ENCODE measurements around the gene SPR.

The SPR gene

GRCh38 chr2:72864500-72864899 lies 22.7 kb upstream of the SPR start:
- Histone ChIP-seq H3K27me3 (ENCODE audit: insufficient read depth, low read depth) (no peaks in the 10 kb centered on the region), H4K20me1 (ENCODE audit: insufficient read depth) (no peaks in the 10 kb centered on the region), H3K4me2 (no peak overlapping the region), H3K36me3 (ENCODE audit: insufficient read depth) (no peaks in the 10 kb centered on the region), H3K27ac (no peak overlapping the region), H3K4me3 (IDR thresholded peaks at IDR 0.05; ENCODE audit: insufficient read depth, low read depth, low read length) (no peak overlapping the region), H3K9ac (no peak overlapping the region), H2AFZ (ENCODE audit: low read depth) (no peak overlapping the region), H3K4me1 (ENCODE audit: low read depth, poor library complexity, severe bottlenecking) (peaks cover 18% of the 10 kb centered on the region), H3K79me2 (ENCODE audit: insufficient read depth, low read depth) (no peaks in the 10 kb centered on the region)
- TF ChIP-seq CTCF (conservative IDR thresholded peaks at IDR 0.05; ENCODE audit: low read depth, low read length): no peak

GRCh38 chr2:72871060-72871459 lies 16.1 kb upstream of the SPR start:
- Histone ChIP-seq H2AFZ (ENCODE audit: low read depth) (no peak overlapping the region), H3K36me3 (ENCODE audit: insufficient read depth) (no peaks in the 10 kb centered on the region), H3K4me3 (IDR thresholded peaks at IDR 0.05; ENCODE audit: insufficient read depth, low read depth, low read length) (no peak overlapping the region), H3K27me3 (ENCODE audit: insufficient read depth, low read depth) (no peaks in the 10 kb centered on the region), H3K9ac (no peak overlapping the region), H3K4me1 (ENCODE audit: low read depth, poor library complexity, severe bottlenecking) (no peaks in the 10 kb centered on the region), H4K20me1 (ENCODE audit: insufficient read depth) (no peaks in the 10 kb centered on the region), H3K4me2 (no peak overlapping the region), H3K79me2 (ENCODE audit: insufficient read depth, low read depth) (no peaks in the 10 kb centered on the region), H3K27ac (no peak overlapping the region)
- TF ChIP-seq CTCF (conservative IDR thresholded peaks at IDR 0.05; ENCODE audit: low read depth, low read length): no peak

GRCh38 chr2:72871880-72872279 lies 15.3 kb upstream of the SPR start:
- H3K79me2 ChIP-seq (ENCODE audit: insufficient read depth, low read depth): no peaks in the 10 kb centered on the region
- no peak overlapping the region for H2AFZ ChIP-seq (ENCODE audit: low read depth)
- no peak for TF ChIP-seq CTCF (conservative IDR thresholded peaks at IDR 0.05; ENCODE audit: low read depth, low read length)
- no peaks in the 10 kb centered on the region for H3K27me3 ChIP-seq (ENCODE audit: insufficient read depth, low read depth)
- H3K4me1 ChIP-seq (ENCODE audit: low read depth, poor library complexity, severe bottlenecking): no peaks in the 10 kb centered on the region
- H3K4me3 ChIP-seq (IDR thresholded peaks at IDR 0.05; ENCODE audit: insufficient read depth, low read depth, low read length): no peak overlapping the region
- H3K9ac ChIP-seq: no peak overlapping the region
- no peaks in the 10 kb centered on the region for H3K36me3 ChIP-seq (ENCODE audit: insufficient read depth)
- H4K20me1 ChIP-seq (ENCODE audit: insufficient read depth): no peaks in the 10 kb centered on the region
- no peak overlapping the region for H3K4me2 ChIP-seq
- H3K27ac ChIP-seq: no peak overlapping the region

- Histone ChIP-seq H3K27me3 (ENCODE audit: insufficient read depth, low read depth) (peaks cover 14% of the 10 kb centered on the region), H3K4me1 (ENCODE audit: low read depth, poor library complexity, severe bottlenecking) (peaks cover 8% of the 10 kb centered on the region), H3K36me3 (ENCODE audit: insufficient read depth) (no peaks in the 10 kb centered on the region), H3K27ac (no peak overlapping the region), H3K79me2 (ENCODE audit: insufficient read depth, low read depth) (no peaks in the 10 kb centered on the region), H3K9ac (no peak overlapping the region), H3K4me3 (IDR thresholded peaks at IDR 0.05; ENCODE audit: insufficient read depth, low read depth, low read length) (no peak overlapping the region), H4K20me1 (ENCODE audit: insufficient read depth) (no peaks in the 10 kb centered on the region), H2AFZ (ENCODE audit: low read depth) (no peak overlapping the region), H3K4me2 (no peak overlapping the region)
- TF ChIP-seq CTCF (conservative IDR thresholded peaks at IDR 0.05; ENCODE audit: low read depth, low read length): no peak
Observed at GRCh38 chr2:72883356-72883962, 3.7 kb upstream of the SPR start.
